Body of pancreas (tissue), 4 donors: ENCODE measurements around the gene SLC39A1. TPM values are rescaled to one million over a fixed set of nuclear protein-coding genes. Genes with fewer than 3 reads are reported as not detected.
A peak's percentile ranks its signal among the peaks of the same experiment; 100 is the strongest.

Source experiments
- ATAC-seq: fragments of 150-250 bp; one replicate; pipeline ENCODE4 v1.9.1; 2016
- DNase-seq, 4 donors: peaks; one replicate each; pipeline ENCODE4 v3.0.0-alpha.2; 2019
- H3K27ac ChIP-seq, 4 donors: fragments of 200-600 bp; sonication (generic); 1 replicate in 3 of 4; 2 replicates in 1 of 4; pipeline versions ENCODE4 v1.5.1 to v1.6.1; 2016 to 2019; ENCODE audit warnings: mild to moderate bottlenecking in 1 of 4, mixed read lengths in 1 of 4, moderate library complexity in 1 of 4
- H3K27me3 ChIP-seq, 2 donors: fragments of 200-600 bp; sonication (generic); one replicate each; pipeline ENCODE4 v1.6.0; 2016; ENCODE audit warnings: mild to moderate bottlenecking in 1 of 2
- H3K36me3 ChIP-seq, 2 donors: fragments of 200-600 bp; sonication (generic); replicated peaks in 1 of 2; 2 replicates each; pipeline ENCODE4 v1.5.1; 2016; ENCODE audit warnings: low read depth in 2 of 2; ENCODE audit not compliant: insufficient read depth in 1 of 2
- H3K4me1 ChIP-seq: fragments of 200-600 bp; sonication (generic); one replicate; pipeline ENCODE4 v1.6.0; 2016
- H3K4me3 ChIP-seq, 2 donors: fragments of 200-600 bp; sonication (generic); 1 replicate in 1 of 2; 2 replicates in 1 of 2; pipeline ENCODE4 v1.5.1; 2016 to 2019
- H3K9me3 ChIP-seq, 3 donors: fragments of 200-600 bp; sonication (generic); 1 replicate in 2 of 3; 2 replicates in 1 of 3; pipeline ENCODE4 v1.5.1; 2016
- CTCF ChIP-seq, 7 experiments: fragments of 450-650 bp in 4 of 7; fragments of 200-600 bp in 3 of 7; sonication (generic) in 3 of 7; IDR thresholded peaks; one replicate each; pipeline ENCODE4 v1.5.1; 2016 to 2019; ENCODE audit warnings: antibody characterized with exemption in 7 of 7
- POLR2A ChIP-seq, 3 donors: fragments of 450-650 bp; IDR thresholded peaks; one replicate each; pipeline ENCODE4 v1.6.1; 2016; ENCODE audit warnings: antibody characterized with exemption in 3 of 3, mild to moderate bottlenecking in 2 of 3
- WGBS, 2 donors: methylation state at CpG; one replicate each; pipeline ENCODE4 v1.1.5; 2017; 5-methylcytosine and 5-hydroxymethylcytosine counted together
- intact Hi-C: fragments of 100-400 bp; cut with DNase I; formaldehyde crosslinking; loops from one replicate; pipeline ENCODE4 v1.15.1; 2023
- total RNA-seq, 2 donors: library from RNA; depleted of rRNA; stranded (reverse); fragments of >200 nt; gene quantifications; one replicate each; pipeline ENCODE4 v1.1.0, GENCODE V29; 2016

SLC39A1 gene
- total RNA-seq, 2 donors from 2014 or later: 30.7 to 35.5 TPM

GRCh38 chr1:153957744-153958110, 5.6 kb downstream of the SLC39A1 start:
- ATAC-seq: no peak
- TF ChIP-seq CTCF (IDR thresholded peaks at IDR 0.05) (no peak), POLR2A (IDR thresholded peaks at IDR 0.05) (no peak)
- peaks cover 0 to 4% of the 10 kb centered on the region in 2 donors for H3K36me3 ChIP-seq
- H3K9me3 ChIP-seq: no peaks in the 10 kb centered on the region
- no peaks in the 10 kb centered on the region for H3K27me3 ChIP-seq
- intact Hi-C loops: no loop called here
- no peak for DNase-seq
- peak overlapping the region; percentile 75 to 97 for H3K4me3 ChIP-seq
- WGBS, 2 donors: 1 to 2% methylated on average over 13 of the region's 13 CpGs
- peaks cover 52% of the 10 kb centered on the region for H3K4me1 ChIP-seq
- H3K27ac ChIP-seq: peak overlapping the region; percentile 74 to 89 (median 82)

GRCh38 chr1:153956997-153957715, 6.2 kb downstream of the SLC39A1 start:
- 23 to 28% methylated on average over 6 of the region's 6 CpGs for WGBS, 2 donors
- H3K27me3 ChIP-seq: no peaks in the 10 kb centered on the region
- H3K4me3 ChIP-seq: peak overlapping the region; percentile 75 to 97
- TF ChIP-seq CTCF (IDR thresholded peaks at IDR 0.05) (no peak), POLR2A (IDR thresholded peaks at IDR 0.05) (no peak)
- intact Hi-C loops: no loop called here
- ATAC-seq (no peak), DNase-seq (no peak)
- H3K27ac ChIP-seq: peak overlapping the region in 3 of 4 donors; percentile 79 to 89 (median 86)
- H3K4me1 ChIP-seq: peaks cover 47% of the 10 kb centered on the region
- peaks cover 0 to 6% of the 10 kb centered on the region in 2 donors for H3K36me3 ChIP-seq
- H3K9me3 ChIP-seq: no peaks in the 10 kb centered on the region

GRCh38 chr1:153954826-153955225, 8.5 kb downstream of the SLC39A1 start:
- Histone ChIP-seq H3K4me1 (peaks cover 34% of the 10 kb centered on the region), H3K27ac (no peak overlapping the region), H3K9me3 (no peaks in the 10 kb centered on the region), H3K27me3 (no peaks in the 10 kb centered on the region), H3K36me3 (peaks cover 0 to 13% of the 10 kb centered on the region in 2 donors), H3K4me3 (no peak overlapping the region)
- no peak for DNase-seq
- no peak for ATAC-seq
- 91 to 100% methylated on average over 3 to 10 of the region's 10 CpGs for WGBS, 2 donors
- TF ChIP-seq POLR2A (IDR thresholded peaks at IDR 0.05): no peak
- TF ChIP-seq CTCF (IDR thresholded peaks at IDR 0.05): no peak
- intact Hi-C loops: no loop called here

DNA sequence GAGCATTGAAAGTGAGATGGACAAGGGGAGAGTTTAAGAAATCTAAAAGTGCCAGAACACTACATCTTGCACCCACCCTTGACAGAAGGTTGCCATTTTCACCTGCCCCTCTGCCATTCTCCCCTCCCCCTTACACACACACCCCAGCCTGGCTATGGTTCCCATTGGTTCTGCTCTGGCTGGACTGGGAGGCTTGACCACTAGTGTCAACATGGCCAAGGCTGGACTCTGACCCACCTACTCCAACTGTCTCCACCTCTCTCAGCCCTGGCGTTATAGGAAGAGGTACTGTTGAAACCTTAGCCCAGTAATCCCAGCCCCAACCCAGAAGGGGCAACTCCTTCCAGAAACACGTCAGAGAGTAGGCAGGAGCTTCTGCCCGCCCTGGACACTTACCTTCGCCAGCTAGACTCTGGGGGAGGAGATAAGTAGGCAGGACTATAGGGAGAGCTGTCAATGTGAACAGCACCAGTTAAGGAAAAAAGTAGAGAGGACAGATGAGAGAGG, 9.4 kb downstream of the SLC39A1 start:
- H3K9me3 ChIP-seq: no peaks in the 10 kb centered on the region
- no peaks in the 10 kb centered on the region for H3K27me3 ChIP-seq
- ATAC-seq (no peak), DNase-seq (no peak)
- WGBS, 2 donors: 58 to 63% methylated on average over 4 of the region's 4 CpGs
- no peak overlapping the region for H3K27ac ChIP-seq
- peaks cover 0 to 13% of the 10 kb centered on the region in 2 donors for H3K36me3 ChIP-seq
- TF ChIP-seq CTCF (IDR thresholded peaks at IDR 0.05) (no peak), POLR2A (IDR thresholded peaks at IDR 0.05) (no peak)
- no peak overlapping the region for H3K4me3 ChIP-seq
- intact Hi-C loops: no loop called here
- H3K4me1 ChIP-seq: peaks cover 25% of the 10 kb centered on the region

DNA sequence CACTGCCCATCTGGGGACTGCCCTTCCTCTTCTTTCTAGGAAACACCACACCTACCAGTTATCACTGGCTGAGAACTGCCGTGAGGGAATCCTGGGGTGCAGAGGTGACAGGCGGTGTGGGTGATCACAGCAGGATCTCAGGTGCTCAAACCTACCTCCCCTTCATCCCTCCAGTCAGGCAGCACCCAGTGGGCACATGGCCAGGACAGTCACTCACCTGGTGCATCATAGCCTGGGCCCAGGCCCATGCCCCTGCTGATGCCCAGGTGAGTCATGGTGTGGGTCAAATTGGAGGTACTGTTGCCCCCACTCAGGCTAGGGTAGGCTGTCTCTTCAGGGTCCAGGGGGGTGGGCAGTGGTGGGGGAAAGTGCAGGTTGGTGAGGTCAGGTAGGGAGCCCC, 11.5 kb downstream of the SLC39A1 start:
- no peaks in the 10 kb centered on the region for H3K9me3 ChIP-seq
- peaks cover 16% of the 10 kb centered on the region for H3K4me1 ChIP-seq
- no peaks in the 10 kb centered on the region for H3K27me3 ChIP-seq
- ATAC-seq (no peak), DNase-seq (no peak)
- TF ChIP-seq CTCF (IDR thresholded peaks at IDR 0.05) (no peak), POLR2A (IDR thresholded peaks at IDR 0.05) (no peak)
- H3K4me3 ChIP-seq: no peak overlapping the region
- 87 to 92% methylated on average over 2 of the region's 2 CpGs for WGBS, 2 donors
- peaks cover 0 to 16% of the 10 kb centered on the region in 2 donors for H3K36me3 ChIP-seq
- no peak overlapping the region for H3K27ac ChIP-seq
- intact Hi-C loops: no loop called here
